Measurements from ENCODE around the gene TPCN2.
"Not testable (repeated sequence)": the region's sequence is repeated elsewhere in the genome, so short reads cannot be mapped to it uniquely, and the experiment has no call there.

TPCN2 gene

DNA sequence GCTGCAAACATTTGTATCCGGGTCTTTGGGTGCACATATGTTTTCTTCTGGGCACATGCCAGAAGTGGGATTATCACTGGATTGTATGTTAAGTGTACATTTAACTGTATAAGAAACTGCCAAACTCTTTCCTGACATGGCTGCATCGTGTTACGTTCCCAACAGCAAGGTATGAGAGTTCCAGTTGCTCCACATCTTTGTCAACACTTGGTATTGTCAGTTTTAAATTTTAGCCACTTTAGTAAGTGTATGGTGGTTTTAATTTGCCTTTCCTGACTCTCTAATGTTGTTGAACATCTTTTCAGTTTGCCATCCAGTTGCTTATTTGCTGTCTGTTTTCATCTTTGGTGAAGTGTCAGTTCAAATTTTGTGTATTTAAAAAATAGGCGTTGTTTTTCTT is 84.5 kb downstream of the TPCN2 start:
- no peaks in the 10 kb centered on the region for H3K27me3 ChIP-seq (replicated peaks in 2 of 5; ENCODE audit: control insufficient read depth in 4 of 5, insufficient read depth in 5 of 5, low read length in 4 of 5)
- no peak for DNase-seq
- peaks cover 0 to 15% (median 2%) of the 10 kb centered on the region in 5 experiments for H3K9me3 ChIP-seq (ENCODE audit: control extremely low read depth in 1 of 5, control insufficient read depth in 4 of 5, insufficient read depth in 2 of 5, low read depth in 1 of 5, low read length in 4 of 5)
- H3K4me3 ChIP-seq (ENCODE audit: control insufficient read depth in 1 of 7, extremely low read depth in 1 of 7, insufficient read depth in 4 of 7, low read depth in 2 of 7, low read length in 6 of 7) = no peak overlapping the region
- H3K36me3 ChIP-seq (ENCODE audit: control insufficient read depth in 4 of 4, insufficient read depth in 4 of 4, low read length in 3 of 4) = no peaks in the 10 kb centered on the region
- H3K4me1 ChIP-seq (ENCODE audit: control extremely low read depth in 1 of 4, control insufficient read depth in 4 of 4, insufficient read depth in 4 of 4, low read length in 3 of 4) = no peaks in the 10 kb centered on the region
- H3K27ac ChIP-seq (ENCODE audit: insufficient read depth in 1 of 2, low read depth in 1 of 2, low read length in 2 of 2, poor library complexity in 1 of 2, severe bottlenecking in 2 of 2) = no peak overlapping the region
- POLR2A ChIA-PET = no interaction called here
- CTCF ChIA-PET = no interaction called here
- WGBS (ENCODE audit: insufficient coverage) = no CpG with 5 or more reads among the region's 4 CpGs

DNA sequence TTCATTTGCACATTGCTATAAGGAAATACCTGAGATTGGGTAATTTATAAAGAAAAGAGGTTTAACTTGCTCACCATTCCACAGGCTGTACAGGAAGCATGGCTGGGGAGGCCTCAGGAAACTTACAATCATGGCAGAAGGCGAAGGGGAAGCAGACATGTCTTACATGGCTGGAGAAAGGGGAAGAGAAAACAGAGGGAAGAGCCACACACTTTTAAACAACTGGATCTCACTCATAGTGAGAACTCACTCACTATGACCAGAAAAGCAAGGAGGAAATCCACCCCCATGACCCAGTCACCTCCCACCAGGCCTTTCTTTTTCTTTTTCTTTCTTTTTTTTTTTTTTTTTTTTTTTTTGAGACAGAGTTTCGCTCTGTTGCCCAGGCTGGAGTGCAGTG is 85.5 kb downstream of the TPCN2 start:
- no CpG with 5 or more reads among the region's 2 CpGs for WGBS (ENCODE audit: insufficient coverage)
- H3K27me3 ChIP-seq (replicated peaks in 2 of 5; ENCODE audit: control insufficient read depth in 4 of 5, insufficient read depth in 5 of 5, low read length in 4 of 5); H3K4me1 ChIP-seq (ENCODE audit: control extremely low read depth in 1 of 4, control insufficient read depth in 4 of 4, insufficient read depth in 4 of 4, low read length in 3 of 4); POLR2A ChIA-PET; H3K27ac ChIP-seq (ENCODE audit: insufficient read depth in 1 of 2, low read depth in 1 of 2, low read length in 2 of 2, poor library complexity in 1 of 2, severe bottlenecking in 2 of 2); CTCF ChIA-PET; H3K4me3 ChIP-seq (ENCODE audit: control insufficient read depth in 1 of 7, extremely low read depth in 1 of 7, insufficient read depth in 4 of 7, low read depth in 2 of 7, low read length in 6 of 7); H3K36me3 ChIP-seq (ENCODE audit: control insufficient read depth in 4 of 4, insufficient read depth in 4 of 4, low read length in 3 of 4): not testable (repeated sequence)
- H3K9me3 ChIP-seq (ENCODE audit: control extremely low read depth in 1 of 5, control insufficient read depth in 4 of 5, insufficient read depth in 2 of 5, low read depth in 1 of 5, low read length in 4 of 5) = peaks cover 0 to 12% (median 2%) of the 10 kb centered on the region in 5 experiments
- DNase-seq = peak in 1 of 3 donors; percentile 11

GRCh38 chr11:69134957-69135356 is 86.2 kb downstream of the TPCN2 start:
- no peak overlapping the region for H3K27ac ChIP-seq (ENCODE audit: insufficient read depth in 1 of 2, low read depth in 1 of 2, low read length in 2 of 2, poor library complexity in 1 of 2, severe bottlenecking in 2 of 2)
- ChIA-PET POLR2A (no interaction called here), CTCF (no interaction called here)
- peaks cover 0 to 12% (median 2%) of the 10 kb centered on the region in 5 experiments for H3K9me3 ChIP-seq (ENCODE audit: control extremely low read depth in 1 of 5, control insufficient read depth in 4 of 5, insufficient read depth in 2 of 5, low read depth in 1 of 5, low read length in 4 of 5)
- H3K4me3 ChIP-seq (ENCODE audit: control insufficient read depth in 1 of 7, extremely low read depth in 1 of 7, insufficient read depth in 4 of 7, low read depth in 2 of 7, low read length in 6 of 7) = no peak overlapping the region
- DNase-seq = no peak
- H3K27me3 ChIP-seq (replicated peaks in 2 of 5; ENCODE audit: control insufficient read depth in 4 of 5, insufficient read depth in 5 of 5, low read length in 4 of 5) = no peaks in the 10 kb centered on the region
- no peaks in the 10 kb centered on the region for H3K4me1 ChIP-seq (ENCODE audit: control extremely low read depth in 1 of 4, control insufficient read depth in 4 of 4, insufficient read depth in 4 of 4, low read length in 3 of 4)
- WGBS (ENCODE audit: insufficient coverage) = 89% methylated on average over 5 of the region's 8 CpGs
- no peaks in the 10 kb centered on the region for H3K36me3 ChIP-seq (ENCODE audit: control insufficient read depth in 4 of 4, insufficient read depth in 4 of 4, low read length in 3 of 4)

DNA sequence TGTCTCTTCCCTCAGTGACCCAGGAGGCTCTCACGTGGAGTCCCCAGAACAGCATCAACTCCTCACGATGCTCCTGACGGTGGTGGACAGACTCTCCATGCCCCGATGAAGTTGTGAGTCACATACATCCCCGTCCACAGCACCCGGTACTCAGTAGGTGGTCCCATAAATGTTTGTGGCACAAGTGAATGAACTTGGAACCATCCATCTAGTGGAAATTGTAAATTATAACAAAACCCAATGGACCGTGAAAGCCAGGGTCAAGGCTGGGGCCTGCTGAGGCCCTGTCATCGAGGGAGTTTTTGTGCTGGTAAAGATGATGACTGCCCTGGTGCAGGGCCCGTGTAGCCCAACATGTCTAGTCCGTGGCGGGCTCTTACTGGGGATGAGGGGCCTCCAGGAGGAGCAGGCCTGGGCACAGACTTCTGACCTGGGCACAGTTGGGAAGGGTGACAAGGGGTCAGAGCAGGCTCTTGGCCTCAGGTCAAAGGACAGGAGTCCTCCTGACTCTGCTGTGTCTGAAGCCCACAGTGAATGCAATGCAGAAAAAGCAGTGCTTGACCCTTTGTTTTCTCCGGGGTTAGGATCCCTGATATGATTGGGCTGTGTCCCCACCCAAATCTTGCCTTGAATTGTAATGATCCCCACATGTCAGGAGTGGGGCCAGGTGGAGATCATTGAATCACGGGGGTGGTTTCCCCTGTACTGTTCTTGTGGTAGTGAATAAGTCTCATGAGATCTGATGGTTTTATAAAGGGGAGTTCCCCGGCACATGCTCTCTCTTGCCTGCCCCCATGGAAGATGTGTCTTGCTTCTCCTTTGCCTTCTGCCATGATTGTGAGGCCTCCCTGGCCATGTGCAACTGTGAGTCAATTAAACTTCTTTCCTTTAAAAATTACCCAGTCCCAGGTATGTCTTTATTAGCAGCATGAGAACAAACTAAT is 87.0 kb downstream of the TPCN2 start:
- DNase-seq = no peak
- Histone ChIP-seq H3K27ac (ENCODE audit: insufficient read depth in 1 of 2, low read depth in 1 of 2, low read length in 2 of 2, poor library complexity in 1 of 2, severe bottlenecking in 2 of 2) (no peak overlapping the region), H3K36me3 (ENCODE audit: control insufficient read depth in 4 of 4, insufficient read depth in 4 of 4, low read length in 3 of 4) (no peaks in the 10 kb centered on the region), H3K4me3 (ENCODE audit: control insufficient read depth in 1 of 7, extremely low read depth in 1 of 7, insufficient read depth in 4 of 7, low read depth in 2 of 7, low read length in 6 of 7) (no peak overlapping the region), H3K4me1 (ENCODE audit: control extremely low read depth in 1 of 4, control insufficient read depth in 4 of 4, insufficient read depth in 4 of 4, low read length in 3 of 4) (no peaks in the 10 kb centered on the region), H3K27me3 (replicated peaks in 2 of 5; ENCODE audit: control insufficient read depth in 4 of 5, insufficient read depth in 5 of 5, low read length in 4 of 5) (no peaks in the 10 kb centered on the region), H3K9me3 (ENCODE audit: control extremely low read depth in 1 of 5, control insufficient read depth in 4 of 5, insufficient read depth in 2 of 5, low read depth in 1 of 5, low read length in 4 of 5) (peaks cover 0 to 12% (median 2%) of the 10 kb centered on the region in 5 experiments)
- CTCF ChIA-PET = no interaction called here
- POLR2A ChIA-PET = no interaction called here
- 97% methylated on average over 8 of the region's 14 CpGs for WGBS (ENCODE audit: insufficient coverage)

- 96% methylated on average over 9 of the region's 9 CpGs for WGBS (ENCODE audit: insufficient coverage)
- H3K27ac ChIP-seq (ENCODE audit: insufficient read depth in 1 of 2, low read depth in 1 of 2, low read length in 2 of 2, poor library complexity in 1 of 2, severe bottlenecking in 2 of 2) = no peak overlapping the region
- POLR2A ChIA-PET = no interaction called here
- H3K4me3 ChIP-seq (ENCODE audit: control insufficient read depth in 1 of 7, extremely low read depth in 1 of 7, insufficient read depth in 4 of 7, low read depth in 2 of 7, low read length in 6 of 7) = no peak overlapping the region
- CTCF ChIA-PET = no interaction called here
- no peak for DNase-seq
- H3K36me3 ChIP-seq (ENCODE audit: control insufficient read depth in 4 of 4, insufficient read depth in 4 of 4, low read length in 3 of 4) = no peaks in the 10 kb centered on the region
- peaks cover 0 to 12% (median 2%) of the 10 kb centered on the region in 5 experiments for H3K9me3 ChIP-seq (ENCODE audit: control extremely low read depth in 1 of 5, control insufficient read depth in 4 of 5, insufficient read depth in 2 of 5, low read depth in 1 of 5, low read length in 4 of 5)
- H3K27me3 ChIP-seq (replicated peaks in 2 of 5; ENCODE audit: control insufficient read depth in 4 of 5, insufficient read depth in 5 of 5, low read length in 4 of 5) = no peaks in the 10 kb centered on the region
- no peaks in the 10 kb centered on the region for H3K4me1 ChIP-seq (ENCODE audit: control extremely low read depth in 1 of 4, control insufficient read depth in 4 of 4, insufficient read depth in 4 of 4, low read length in 3 of 4)
Measured at GRCh38 chr11:69136471-69136870, 87.7 kb downstream of the TPCN2 start.

DNA sequence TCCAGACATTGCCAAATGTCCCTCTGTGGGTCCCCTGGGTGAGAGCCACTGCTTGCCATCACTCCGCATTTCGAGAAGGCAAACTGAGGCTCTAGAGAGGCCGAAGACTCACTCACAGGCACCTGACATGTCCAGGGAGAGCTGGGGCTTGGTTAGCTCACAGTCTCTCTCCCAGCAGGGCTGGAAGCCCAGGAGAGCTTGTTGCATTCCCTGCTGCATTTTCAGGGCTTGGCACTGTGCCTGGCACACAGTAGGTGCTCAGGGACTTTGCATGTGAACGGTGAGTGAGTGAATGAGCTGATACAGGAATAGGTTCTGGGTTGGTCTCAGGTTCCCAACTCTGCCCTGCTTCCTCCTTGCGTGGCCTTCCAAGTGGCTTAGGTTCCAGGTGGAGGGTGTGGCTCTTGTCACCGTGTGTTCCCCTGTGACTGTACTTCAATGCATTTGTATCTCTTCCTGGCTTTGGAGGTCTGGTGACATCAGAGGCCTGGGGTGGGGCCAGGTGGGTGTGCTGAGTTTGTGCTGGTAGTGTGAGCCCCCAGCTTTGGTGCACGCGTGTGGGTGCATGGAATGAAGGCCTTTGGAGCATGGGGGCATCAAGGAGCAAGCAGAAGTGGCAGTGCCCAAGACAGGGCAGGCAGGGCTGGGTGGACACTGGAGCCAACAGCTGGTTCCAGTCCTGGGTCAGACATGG is 88.6 kb downstream of the TPCN2 start:
- Histone ChIP-seq H3K36me3 (ENCODE audit: control insufficient read depth in 4 of 4, insufficient read depth in 4 of 4, low read length in 3 of 4) (no peaks in the 10 kb centered on the region), H3K4me3 (ENCODE audit: control insufficient read depth in 1 of 7, extremely low read depth in 1 of 7, insufficient read depth in 4 of 7, low read depth in 2 of 7, low read length in 6 of 7) (no peak overlapping the region), H3K9me3 (ENCODE audit: control extremely low read depth in 1 of 5, control insufficient read depth in 4 of 5, insufficient read depth in 2 of 5, low read depth in 1 of 5, low read length in 4 of 5) (peaks cover 0 to 12% (median 2%) of the 10 kb centered on the region in 5 experiments), H3K4me1 (ENCODE audit: control extremely low read depth in 1 of 4, control insufficient read depth in 4 of 4, insufficient read depth in 4 of 4, low read length in 3 of 4) (no peaks in the 10 kb centered on the region), H3K27ac (ENCODE audit: insufficient read depth in 1 of 2, low read depth in 1 of 2, low read length in 2 of 2, poor library complexity in 1 of 2, severe bottlenecking in 2 of 2) (no peak overlapping the region), H3K27me3 (replicated peaks in 2 of 5; ENCODE audit: control insufficient read depth in 4 of 5, insufficient read depth in 5 of 5, low read length in 4 of 5) (no peaks in the 10 kb centered on the region)
- 95% methylated on average over 8 of the region's 8 CpGs for WGBS (ENCODE audit: insufficient coverage)
- CTCF ChIA-PET = no interaction called here
- POLR2A ChIA-PET = no interaction called here
- no peak for DNase-seq

GRCh38 chr11:69138265-69138664 is 89.5 kb downstream of the TPCN2 start:
- no peaks in the 10 kb centered on the region for H3K36me3 ChIP-seq (ENCODE audit: control insufficient read depth in 4 of 4, insufficient read depth in 4 of 4, low read length in 3 of 4)
- no peaks in the 10 kb centered on the region for H3K27me3 ChIP-seq (replicated peaks in 2 of 5; ENCODE audit: control insufficient read depth in 4 of 5, insufficient read depth in 5 of 5, low read length in 4 of 5)
- ChIA-PET CTCF (no interaction called here), POLR2A (no interaction called here)
- DNase-seq = no peak
- H3K9me3 ChIP-seq (ENCODE audit: control extremely low read depth in 1 of 5, control insufficient read depth in 4 of 5, insufficient read depth in 2 of 5, low read depth in 1 of 5, low read length in 4 of 5) = peaks cover 0 to 11% (median 2%) of the 10 kb centered on the region in 5 experiments
- H3K4me3 ChIP-seq (ENCODE audit: control insufficient read depth in 1 of 7, extremely low read depth in 1 of 7, insufficient read depth in 4 of 7, low read depth in 2 of 7, low read length in 6 of 7) = no peak overlapping the region
- no peak overlapping the region for H3K27ac ChIP-seq (ENCODE audit: insufficient read depth in 1 of 2, low read depth in 1 of 2, low read length in 2 of 2, poor library complexity in 1 of 2, severe bottlenecking in 2 of 2)
- WGBS (ENCODE audit: insufficient coverage) = 100% methylated on average over 2 of the region's 3 CpGs
- no peaks in the 10 kb centered on the region for H3K4me1 ChIP-seq (ENCODE audit: control extremely low read depth in 1 of 4, control insufficient read depth in 4 of 4, insufficient read depth in 4 of 4, low read length in 3 of 4)
